Neural cell (in vitro differentiated cells): Measurements from ENCODE around the gene FIBCD1. TPM values are rescaled to one million over a fixed set of nuclear protein-coding genes. Genes with fewer than 3 reads are reported as not detected.

ENCODE experiments used
- H2AFZ ChIP-seq: fragments of 200-600, 300-800 bp; sonication (generic), shearing (Covaris generic); 2 replicates; pipeline ENCODE4 v1.6.0; 2014; ENCODE audit warnings: low read depth, mild to moderate bottlenecking, antibody characterized with exemption, low read length, moderate library complexity
- H3F3A ChIP-seq: fragments of 200-600 bp; shearing (Covaris generic); 2 replicates; pipeline ENCODE4 v1.6.1; 2016; ENCODE audit warnings: mild to moderate bottlenecking, moderate library complexity, mixed read lengths, antibody characterized with exemption, low read length; ENCODE audit not compliant: insufficient read depth, poor library complexity, severe bottlenecking
- H3K27ac ChIP-seq: fragments of 200-600, 300-800 bp; sonication (generic), shearing (Covaris generic); 2 replicates; pipeline ENCODE4 v1.5.1; 2014; ENCODE audit warnings: mild to moderate bottlenecking, low read length, moderate library complexity
- H3K27me3 ChIP-seq: fragments of 300-800, 200-600 bp; sonication (generic), shearing (Covaris generic); 2 replicates; pipeline ENCODE4 v1.6.0; 2014; ENCODE audit warnings: mild to moderate bottlenecking, low read depth, low read length, moderate library complexity; ENCODE audit not compliant: insufficient read depth
- H3K36me3 ChIP-seq: fragments of 300-800, 200-600 bp; sonication (generic), shearing (Covaris generic); 2 replicates; pipeline ENCODE4 v1.5.1; 2014; ENCODE audit warnings: mild to moderate bottlenecking, antibody characterized with exemption, low read length, moderate library complexity; ENCODE audit not compliant: insufficient read depth
- H3K4me2 ChIP-seq: fragments of 300-800, 200-600 bp; sonication (generic), shearing (Covaris generic); 2 replicates; pipeline ENCODE4 v1.6.0; 2014; ENCODE audit warnings: mild to moderate bottlenecking, low read length
- H3K4me3 ChIP-seq: fragments of 300-800, 200-600 bp; sonication (generic), shearing (Covaris generic); 2 replicates; pipeline ENCODE4 v1.5.1; 2014; ENCODE audit warnings: mild to moderate bottlenecking, low read length, moderate library complexity
- H3K79me2 ChIP-seq: fragments of 200-600 bp; shearing (Covaris generic); replicated peaks from 2 replicates; pipeline ENCODE4 v1.6.0; 2014; ENCODE audit warnings: mild to moderate bottlenecking, low read length, moderate library complexity; ENCODE audit not compliant: insufficient read depth
- H3K9ac ChIP-seq: fragments of 300-800, 200-600 bp; sonication (generic), shearing (Covaris generic); 2 replicates; pipeline ENCODE4 v1.6.1; 2016; ENCODE audit warnings: mild to moderate bottlenecking, low read length, mixed read lengths
- H3K9me2 ChIP-seq: fragments of 200-600 bp; shearing (Covaris generic); 2 replicates; pipeline ENCODE4 v1.6.1; 2016; ENCODE audit warnings: mild to moderate bottlenecking, low read length, mixed read lengths; ENCODE audit not compliant: insufficient read depth
- H3K9me3 ChIP-seq: fragments of 200-600, 300-800 bp; sonication (generic), shearing (Covaris generic); 2 replicates; pipeline ENCODE4 v1.6.1; 2016; ENCODE audit warnings: mild to moderate bottlenecking, mixed run types, low read length, moderate library complexity, mixed read lengths
- H4K20me1 ChIP-seq: fragments of 200-600 bp; shearing (Covaris generic); 2 replicates; pipeline ENCODE4 v1.6.1; 2016; ENCODE audit warnings: mild to moderate bottlenecking, mixed run types; ENCODE audit not compliant: insufficient read depth
- EP300 ChIP-seq: fragments of 450-650 bp; conservative IDR thresholded peaks from 2 replicates; pipeline ENCODE4 v1.6.1; 2014; ENCODE audit warnings: antibody characterized with exemption, mild to moderate bottlenecking, moderate library complexity; ENCODE audit not compliant: poor library complexity, severe bottlenecking
- EZH2 ChIP-seq: fragments of 200-600, 300-800 bp; shearing (Covaris generic), sonication (generic); IDR thresholded peaks from 2 replicates; pipeline ENCODE4 v1.6.1; 2014; ENCODE audit warnings: antibody characterized with exemption, low read length, borderline replicate concordance, mild to moderate bottlenecking; ENCODE audit not compliant: insufficient read depth, poor library complexity, severe bottlenecking
- MXI1 ChIP-seq: fragments of 450-650 bp; conservative IDR thresholded peaks from 2 replicates; pipeline ENCODE4 v1.6.1; 2014; ENCODE audit warnings: antibody characterized with exemption, mild to moderate bottlenecking; ENCODE audit not compliant: poor library complexity, severe bottlenecking
- POLR2AphosphoS5 ChIP-seq: IDR thresholded peaks from 2 replicates; pipeline ENCODE4 v1.6.1; 2012
- RAD21 ChIP-seq: fragments of 450-650 bp; conservative IDR thresholded peaks from 2 replicates; pipeline ENCODE4 v1.6.1; 2014; ENCODE audit warnings: antibody characterized with exemption, mild to moderate bottlenecking, moderate library complexity
- SMC3 ChIP-seq: fragments of 450-650 bp; conservative IDR thresholded peaks from 2 replicates; pipeline ENCODE4 v1.6.1; 2014; ENCODE audit warnings: antibody characterized with exemption, mild to moderate bottlenecking, moderate library complexity; ENCODE audit not compliant: poor library complexity
- TAF1 ChIP-seq: IDR thresholded peaks from 2 replicates; pipeline ENCODE4 v1.6.1; 2012; ENCODE audit warnings: low read depth
- polyA plus RNA-seq: library from polyadenylated mRNA; depleted of rRNA; stranded (reverse); fragments of >200 nt; gene quantifications from 2 replicates; pipeline ENCODE4 v1.2.3, GENCODE V29; 2014
- TF ChIP-seq, protein P1 (sequence below): fragments of 450-650 bp; IDR thresholded peaks from 2 replicates; pipeline ENCODE4 v1.5.1; 2014; ENCODE audit warnings: antibody characterized with exemption, mild to moderate bottlenecking, moderate library complexity; ENCODE audit not compliant: poor library complexity, severe bottlenecking
- TF ChIP-seq, protein P2 (sequence below): IDR thresholded peaks from 2 replicates; pipeline ENCODE4 v1.6.1; 2012; ENCODE audit warnings: borderline replicate concordance

Gene FIBCD1
- polyA plus RNA-seq, 1 donor from 2014 or later = 2.7 TPM

DNA sequence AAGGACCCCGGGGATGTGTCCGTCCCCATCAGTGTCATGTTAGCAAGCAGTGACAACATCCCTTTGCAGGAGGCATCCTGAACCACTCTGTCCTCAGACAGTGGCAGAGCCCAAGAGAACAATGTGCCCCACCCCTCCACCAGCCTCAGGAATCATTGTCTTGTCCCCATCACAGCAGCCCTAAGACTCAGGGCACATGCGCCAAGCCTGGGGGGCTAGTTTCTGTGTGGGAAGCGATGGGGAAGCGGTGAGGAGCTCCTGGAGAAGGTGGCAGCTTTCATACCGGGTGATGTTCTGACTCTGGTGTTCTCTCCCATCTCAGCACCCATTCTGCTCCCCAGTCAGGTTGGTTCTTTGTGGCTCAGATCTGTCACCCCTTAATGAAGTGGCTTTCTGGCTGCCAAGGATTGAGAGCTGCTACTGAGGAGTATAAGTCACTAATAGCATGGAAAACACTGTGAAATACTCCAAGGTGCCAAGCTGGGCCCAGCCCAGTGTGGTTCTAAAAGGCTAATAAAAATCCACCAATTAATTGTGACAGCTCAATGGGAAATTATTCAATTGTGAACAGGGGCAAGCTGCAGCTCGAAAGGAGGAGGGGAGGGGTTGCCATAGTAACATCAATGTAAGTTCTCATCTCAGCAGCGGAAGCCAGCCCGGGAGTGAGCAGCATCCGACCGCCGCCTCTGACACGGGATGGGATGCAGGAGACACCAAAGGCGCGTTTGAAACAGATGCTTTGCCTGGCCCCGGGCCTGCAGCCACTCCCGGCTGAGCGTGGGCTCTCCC is 47.2 kb downstream of the FIBCD1 start:
- Histone ChIP-seq H3K27ac (peak overlapping the region; percentile 97), H3K9me2 (no peaks in the 10 kb centered on the region), H3K36me3 (no peaks in the 10 kb centered on the region), H3F3A (peaks cover 8% of the 10 kb centered on the region), H3K4me2 (peak overlapping the region; percentile 78), H3K9me3 (no peaks in the 10 kb centered on the region), H3K79me2 (no peaks in the 10 kb centered on the region), H2AFZ (peak overlapping the region; percentile 6), H3K27me3 (no peaks in the 10 kb centered on the region), H3K4me3 (peak overlapping the region; percentile 55), H4K20me1 (no peaks in the 10 kb centered on the region), H3K9ac (peak overlapping the region; percentile 72)
- TF ChIP-seq MXI1 = peak; percentile 82
- peak; percentile 51 for TF ChIP-seq EP300
- no peak for TF ChIP-seq TAF1

DNA sequence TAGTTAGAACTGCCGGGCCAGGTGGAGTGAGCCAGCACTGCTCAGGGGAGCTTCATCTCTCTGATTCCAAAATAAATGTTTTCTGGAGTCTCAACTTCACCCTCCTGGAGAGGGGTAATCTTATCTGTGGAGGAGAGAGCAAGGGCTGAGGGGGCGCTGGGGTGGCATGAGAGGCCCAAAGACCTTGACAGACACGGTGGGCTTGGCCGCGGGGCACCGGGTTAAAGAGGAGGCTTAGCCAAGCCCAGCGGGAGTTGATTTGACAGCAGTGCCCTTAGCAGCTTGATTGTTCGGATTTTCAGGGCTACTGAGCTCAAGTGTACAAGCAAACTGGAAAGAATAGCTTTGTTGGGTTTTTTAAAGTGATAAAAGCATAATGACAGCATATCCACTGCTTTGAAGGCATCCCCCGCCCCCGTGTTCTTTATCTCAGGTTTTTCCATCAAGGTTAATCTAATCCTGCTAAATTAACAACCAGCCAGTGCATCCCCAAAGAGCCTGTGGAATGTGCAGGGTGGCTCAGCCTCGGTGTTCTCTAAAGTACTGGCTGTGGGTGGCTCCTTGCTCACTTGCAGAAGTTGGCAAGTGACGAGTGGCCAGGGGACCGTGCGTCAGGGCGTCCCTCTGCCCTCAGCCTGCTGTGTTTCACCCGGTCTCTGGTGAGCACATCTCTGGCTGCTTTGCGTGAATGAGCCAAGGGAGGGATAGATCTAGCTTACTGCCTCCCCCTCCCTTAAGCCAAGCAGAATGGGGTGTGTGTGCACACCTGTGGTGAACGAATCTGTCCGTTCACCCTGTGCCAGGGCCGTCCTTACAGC is 48.0 kb downstream of the FIBCD1 start:
- Histone ChIP-seq H3K27me3 (no peaks in the 10 kb centered on the region), H3K4me2 (peak overlapping the region; percentile 78), H3K9me2 (no peaks in the 10 kb centered on the region), H4K20me1 (no peaks in the 10 kb centered on the region), H3K4me3 (peak overlapping the region; percentile 55), H3K9ac (peak overlapping the region; percentile 72), H3K9me3 (no peaks in the 10 kb centered on the region), H3K79me2 (no peaks in the 10 kb centered on the region), H3K27ac (peak overlapping the region; percentile 97), H3K36me3 (no peaks in the 10 kb centered on the region), H2AFZ (no peak overlapping the region), H3F3A (peaks cover 8% of the 10 kb centered on the region)
- TF ChIP-seq SMC3 (no peak), POLR2AphosphoS5 (no peak), TAF1 (no peak), RAD21 (no peak), EZH2 (no peak), EP300 (no peak), MXI1 (no peak)
- TF ChIP-seq, protein P1, sequence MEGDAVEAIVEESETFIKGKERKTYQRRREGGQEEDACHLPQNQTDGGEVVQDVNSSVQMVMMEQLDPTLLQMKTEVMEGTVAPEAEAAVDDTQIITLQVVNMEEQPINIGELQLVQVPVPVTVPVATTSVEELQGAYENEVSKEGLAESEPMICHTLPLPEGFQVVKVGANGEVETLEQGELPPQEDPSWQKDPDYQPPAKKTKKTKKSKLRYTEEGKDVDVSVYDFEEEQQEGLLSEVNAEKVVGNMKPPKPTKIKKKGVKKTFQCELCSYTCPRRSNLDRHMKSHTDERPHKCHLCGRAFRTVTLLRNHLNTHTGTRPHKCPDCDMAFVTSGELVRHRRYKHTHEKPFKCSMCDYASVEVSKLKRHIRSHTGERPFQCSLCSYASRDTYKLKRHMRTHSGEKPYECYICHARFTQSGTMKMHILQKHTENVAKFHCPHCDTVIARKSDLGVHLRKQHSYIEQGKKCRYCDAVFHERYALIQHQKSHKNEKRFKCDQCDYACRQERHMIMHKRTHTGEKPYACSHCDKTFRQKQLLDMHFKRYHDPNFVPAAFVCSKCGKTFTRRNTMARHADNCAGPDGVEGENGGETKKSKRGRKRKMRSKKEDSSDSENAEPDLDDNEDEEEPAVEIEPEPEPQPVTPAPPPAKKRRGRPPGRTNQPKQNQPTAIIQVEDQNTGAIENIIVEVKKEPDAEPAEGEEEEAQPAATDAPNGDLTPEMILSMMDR = no peak
- TF ChIP-seq, protein P2, sequence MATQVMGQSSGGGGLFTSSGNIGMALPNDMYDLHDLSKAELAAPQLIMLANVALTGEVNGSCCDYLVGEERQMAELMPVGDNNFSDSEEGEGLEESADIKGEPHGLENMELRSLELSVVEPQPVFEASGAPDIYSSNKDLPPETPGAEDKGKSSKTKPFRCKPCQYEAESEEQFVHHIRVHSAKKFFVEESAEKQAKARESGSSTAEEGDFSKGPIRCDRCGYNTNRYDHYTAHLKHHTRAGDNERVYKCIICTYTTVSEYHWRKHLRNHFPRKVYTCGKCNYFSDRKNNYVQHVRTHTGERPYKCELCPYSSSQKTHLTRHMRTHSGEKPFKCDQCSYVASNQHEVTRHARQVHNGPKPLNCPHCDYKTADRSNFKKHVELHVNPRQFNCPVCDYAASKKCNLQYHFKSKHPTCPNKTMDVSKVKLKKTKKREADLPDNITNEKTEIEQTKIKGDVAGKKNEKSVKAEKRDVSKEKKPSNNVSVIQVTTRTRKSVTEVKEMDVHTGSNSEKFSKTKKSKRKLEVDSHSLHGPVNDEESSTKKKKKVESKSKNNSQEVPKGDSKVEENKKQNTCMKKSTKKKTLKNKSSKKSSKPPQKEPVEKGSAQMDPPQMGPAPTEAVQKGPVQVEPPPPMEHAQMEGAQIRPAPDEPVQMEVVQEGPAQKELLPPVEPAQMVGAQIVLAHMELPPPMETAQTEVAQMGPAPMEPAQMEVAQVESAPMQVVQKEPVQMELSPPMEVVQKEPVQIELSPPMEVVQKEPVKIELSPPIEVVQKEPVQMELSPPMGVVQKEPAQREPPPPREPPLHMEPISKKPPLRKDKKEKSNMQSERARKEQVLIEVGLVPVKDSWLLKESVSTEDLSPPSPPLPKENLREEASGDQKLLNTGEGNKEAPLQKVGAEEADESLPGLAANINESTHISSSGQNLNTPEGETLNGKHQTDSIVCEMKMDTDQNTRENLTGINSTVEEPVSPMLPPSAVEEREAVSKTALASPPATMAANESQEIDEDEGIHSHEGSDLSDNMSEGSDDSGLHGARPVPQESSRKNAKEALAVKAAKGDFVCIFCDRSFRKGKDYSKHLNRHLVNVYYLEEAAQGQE = no peak
